HepG2 (cell line): Measurements from ENCODE around the gene CXXC5. TPM values are rescaled to one million over a fixed set of nuclear protein-coding genes. Genes with fewer than 3 reads are reported as not detected.

Experiments
- ATAC-seq: fragments of 200-7000 bp; cut with Tn5 transposase; 3 replicates; pipeline ENCODE4 v1.9.1; 2020; ENCODE audit warnings: mild to moderate bottlenecking, moderate library complexity
- BruUV-seq: library from RNA; stranded (reverse); fragments of 400-500 nt; replicated peaks from 2 replicates; lab custom pipeline; 2021; lab: Mats Ljungman, UMichigan
- CTCF ChIA-PET: fragments of 300-600 bp; formaldehyde crosslinking; extraction: SDS; loops from one replicate; lab custom pipeline; 2021; ENCODE audit warnings: low total read pairs, inconsistent platforms, low intra/inter-chr PET ratio; lab: Yijun Ruan, JAX
- POLR2A ChIA-PET: fragments of 350-600 bp; sonication (Branson Sonifier 250); formaldehyde crosslinking; loops from one replicate; lab custom pipeline; 2020; ENCODE audit warnings: antibody characterized with exemption, inconsistent platforms; lab: Yijun Ruan, JAX
- DNase-seq: peaks from one replicate; pipeline ENCODE4 v3.0.0-alpha.2; 2015; ENCODE audit warnings: low spot score
- FAIRE-seq: peaks from 3 replicates; lab custom pipeline; 2011; peaks lifted over from hg19 to GRCh38; lab: Jason Lieb, UNC
- H2AFZ ChIP-seq: one replicate; pipeline ENCODE4 v1.6.1; 2011; ENCODE audit warnings: low read length, inconsistent platforms
- H3K27ac ChIP-seq: fragments of 300-600 bp; 3 replicates; pipeline ENCODE4 v1.8.0; 2011; ENCODE audit warnings: mixed run types, mild to moderate bottlenecking, mixed read lengths, low read length, inconsistent platforms; ENCODE audit not compliant: insufficient read depth; ENCODE audit errors: extremely low read length
- H3K27me3 ChIP-seq, 2 experiments: fragments of 200-600 bp in 1 of 2; 2 replicates in 1 of 2; 3 replicates in 1 of 2; pipeline versions ENCODE4 v1.6.0 to v1.8.0; 2011; ENCODE audit warnings: low read length in 2 of 2, mild to moderate bottlenecking in 2 of 2, moderate library complexity in 2 of 2, inconsistent platforms in 1 of 2; ENCODE audit not compliant: insufficient read depth in 2 of 2, control insufficient read depth in 1 of 2
- H3K36me3 ChIP-seq, 2 experiments: fragments of 200-600 bp in 1 of 2; replicated peaks in 1 of 2; 2 replicates in 1 of 2; 3 replicates in 1 of 2; pipeline versions ENCODE4 v1.5.1 to v1.8.0; 2011; ENCODE audit warnings: low read length in 2 of 2, inconsistent platforms in 1 of 2; ENCODE audit not compliant: insufficient read depth in 2 of 2, control insufficient read depth in 1 of 2
- H3K4me1 ChIP-seq: 2 replicates; pipeline ENCODE4 v1.5.1; 2012; ENCODE audit warnings: low read length, inconsistent platforms; ENCODE audit not compliant: insufficient read depth
- H3K4me2 ChIP-seq: 2 replicates; pipeline ENCODE4 v1.6.0; 2011; ENCODE audit warnings: low read depth, low read length, inconsistent platforms
- H3K4me3 ChIP-seq, 3 experiments: fragments of 200-600 bp in 1 of 3; sonication (generic), shearing (Covaris generic) in 1 of 3; replicated peaks in 1 of 3; 2 replicates each; pipeline ENCODE4 v1.5.1; 2011 to 2016; ENCODE audit warnings: low read length in 3 of 3, inconsistent platforms in 2 of 3, low read depth in 2 of 3, mild to moderate bottlenecking in 2 of 3, control low read depth in 1 of 3, mixed read lengths in 1 of 3; ENCODE audit not compliant: insufficient read depth in 1 of 3
- H3K79me2 ChIP-seq: one replicate; pipeline ENCODE4 v1.6.1; 2011; ENCODE audit warnings: low read length, inconsistent platforms; ENCODE audit not compliant: insufficient read depth
- H3K9ac ChIP-seq: 2 replicates; pipeline ENCODE4 v1.6.0; 2011; ENCODE audit warnings: mild to moderate bottlenecking, low read depth, low read length, inconsistent platforms; ENCODE audit not compliant: insufficient read depth
- H3K9me3 ChIP-seq: 2 replicates; pipeline ENCODE4 v1.5.1; 2012; ENCODE audit warnings: mild to moderate bottlenecking, low read length
- H4K20me1 ChIP-seq: 2 replicates; pipeline ENCODE4 v1.6.0; 2011; ENCODE audit warnings: inconsistent platforms, mild to moderate bottlenecking, low read length, moderate library complexity; ENCODE audit not compliant: insufficient read depth
- ATF4 ChIP-seq, 2 experiments: fragments of 450-650 bp in 1 of 2; sonication (generic) in 1 of 2; formaldehyde crosslinking; IDR thresholded peaks; 2 replicates each; pipeline versions ENCODE4 v1.5.0 to v1.8.0; 2020 to 2022; ENCODE audit warnings: mild to moderate bottlenecking in 1 of 2, missing genetic modification reagents in 1 of 2
- DR1 ChIP-seq: sonication (generic); formaldehyde crosslinking; IDR thresholded peaks from 2 replicates; pipeline ENCODE4 v1.8.0; 2021; ENCODE audit warnings: mild to moderate bottlenecking, missing genetic modification reagents, inconsistent platforms
- HDAC2 ChIP-seq: sonication (generic); formaldehyde crosslinking; IDR thresholded peaks from 2 replicates; pipeline ENCODE4 v1.4.0; 2020; ENCODE audit warnings: missing genetic modification reagents
- JARID2 ChIP-seq: sonication (generic); formaldehyde crosslinking; IDR thresholded peaks from 2 replicates; pipeline ENCODE4 v1.8.1; 2023; ENCODE audit warnings: missing genetic modification reagents, inconsistent platforms; ENCODE audit not compliant: insufficient replicate concordance
- KIAA2018 ChIP-seq: sonication (generic); formaldehyde crosslinking; IDR thresholded peaks from 2 replicates; pipeline ENCODE4 v1.5.0; 2020; ENCODE audit warnings: mild to moderate bottlenecking, missing genetic modification reagents, borderline replicate concordance
- NKX3-1 ChIP-seq: sonication (generic); formaldehyde crosslinking; IDR thresholded peaks from 2 replicates; pipeline ENCODE4 v1.5.0; 2020; ENCODE audit warnings: missing genetic modification reagents
- ZNF549 ChIP-seq: sonication (generic); formaldehyde crosslinking; IDR thresholded peaks from 2 replicates; pipeline ENCODE4 v1.5.0; 2020; ENCODE audit warnings: missing genetic modification reagents
- ZNF639 ChIP-seq: conservative IDR thresholded peaks from 2 replicates; pipeline ENCODE4 v1.6.1; 2018; ENCODE audit warnings: missing genetic modification reagents
- ZNF816 ChIP-seq: sonication (generic); formaldehyde crosslinking; IDR thresholded peaks from 2 replicates; pipeline ENCODE4 v1.8.0; 2022; ENCODE audit warnings: missing genetic modification reagents, mild to moderate bottlenecking, borderline replicate concordance
- WGBS: methylation state at CpG from one replicate; pipeline ENCODE4 v1.1.6; 2017; ENCODE audit warnings: low lambda C conversion rate; 5-methylcytosine and 5-hydroxymethylcytosine counted together
- in situ Hi-C: cut with HindIII; loops from 2 replicates; pipeline ENCODE4 v1.10.0; 2017; ENCODE audit warnings: low pct_unique_long_range_greater_than_20kb; ENCODE audit not compliant: extremely low pct_ligation_motif_present
- intact Hi-C: fragments of 100-400 bp; cut with micrococcal nuclease; formaldehyde crosslinking; loops from one replicate; pipeline ENCODE4 v1.10.0; 2022; ENCODE audit not compliant: unreplicated experiment
- polyA plus RNA-seq, 8 experiments: library from polyadenylated mRNA; depleted of rRNA in 3 of 8; stranded (reverse) in 7 of 8; unstranded in 1 of 8; fragments of >200 nt; fragmentation: Illumina TruSeq in 4 of 8; extraction: Trizol in 4 of 8; gene quantifications; 2 replicates each; pipeline versions ENCODE4 v1.2.1 to v1.2.3, GENCODE V29; 2011 to 2016; ENCODE audit warnings: low read depth in 4 of 8, missing spikeins in 1 of 8, mixed read lengths in 1 of 8; ENCODE audit not compliant: insufficient read depth in 1 of 8
- total RNA-seq, 5 experiments: library from RNA; depleted of rRNA; stranded (reverse); fragments of >200 nt; fragmentation: Illumina TruSeq; extraction: Trizol; gene quantifications; 2 replicates each; pipeline ENCODE4 v1.2.3, GENCODE V29; 2016; ENCODE audit warnings: low read depth in 1 of 5
- TF ChIP-seq, protein P1 (sequence below): sonication (generic); IDR thresholded peaks from 2 replicates; pipeline ENCODE4 v1.6.1; 2016; ENCODE audit warnings: low read depth, borderline replicate concordance

CXXC5 gene
- total and polyA plus RNA-seq, 2 of the 13 experiments (the other 11 are each of a cell fraction or from before 2014, with no cell fraction given): 32.3 to 33.0 TPM

DNA sequence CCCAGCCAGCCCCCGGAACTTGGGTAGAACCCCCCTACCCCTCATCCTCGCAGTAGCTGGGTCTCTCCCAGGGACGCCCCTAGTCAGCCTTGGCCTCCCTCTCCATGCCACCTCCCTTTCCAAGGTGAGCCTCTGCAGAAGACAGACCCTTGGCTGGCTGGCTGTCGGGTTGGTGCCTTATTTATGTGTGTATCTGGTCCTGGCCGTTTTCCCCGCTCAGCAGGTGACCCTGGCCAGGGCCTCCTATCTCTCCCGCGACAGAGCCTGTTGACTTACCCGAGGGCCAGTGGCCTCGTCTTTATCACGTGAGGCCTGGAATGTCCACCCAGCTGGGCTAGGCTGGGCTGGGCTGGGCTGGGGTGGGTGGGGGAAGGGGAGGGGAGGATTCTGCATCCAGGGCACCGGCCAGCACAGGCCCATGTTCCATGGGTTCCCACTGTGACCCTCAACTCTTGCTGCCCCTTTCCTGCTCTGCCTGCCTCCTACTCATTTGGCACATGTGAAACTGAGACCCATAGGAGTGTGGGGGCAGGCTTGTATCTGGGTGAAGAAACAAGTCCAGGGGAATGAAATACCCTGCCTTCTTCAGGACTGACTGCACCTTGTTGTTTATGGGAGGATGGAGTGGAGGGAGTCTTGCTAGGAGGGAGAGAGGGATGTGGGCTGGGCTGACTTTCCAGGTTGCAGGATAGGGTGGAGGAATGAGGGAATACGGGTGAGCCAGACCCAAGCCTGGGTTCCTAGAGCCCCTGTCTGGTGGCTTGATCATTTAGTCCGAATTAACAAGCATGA, 3.1 kb downstream of the CXXC5 start:
- peak overlapping the region; percentile 74 to 95 (median 91) for H3K4me3 ChIP-seq
- TF ChIP-seq ATF4 (CRISPR knock-in tag; IDR thresholded peaks at IDR 0.05) (peak in 1 of 2 experiments; percentile 21; a peak in 1 of 4 replicates), DR1 (no peak), ZNF549 (CRISPR knock-in tag) (no peak), HDAC2 (CRISPR knock-in tag) (peak; percentile 78), NKX3-1 (CRISPR knock-in tag) (no peak), JARID2 (CRISPR knock-in tag) (no peak), KIAA2018 (CRISPR knock-in tag) (no peak), ZNF816 (CRISPR knock-in tag) (no peak), ZNF639 (CRISPR knock-in tag) (no peak)
- TF ChIP-seq, protein P1, sequence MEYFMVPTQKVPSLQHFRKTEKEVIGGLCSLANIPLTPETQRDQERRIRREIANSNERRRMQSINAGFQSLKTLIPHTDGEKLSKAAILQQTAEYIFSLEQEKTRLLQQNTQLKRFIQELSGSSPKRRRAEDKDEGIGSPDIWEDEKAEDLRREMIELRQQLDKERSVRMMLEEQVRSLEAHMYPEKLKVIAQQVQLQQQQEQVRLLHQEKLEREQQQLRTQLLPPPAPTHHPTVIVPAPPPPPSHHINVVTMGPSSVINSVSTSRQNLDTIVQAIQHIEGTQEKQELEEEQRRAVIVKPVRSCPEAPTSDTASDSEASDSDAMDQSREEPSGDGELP: peak; percentile 98

More for the DNA sequence above, 3.1 kb downstream of the CXXC5 start:
- Histone ChIP-seq H4K20me1 (peaks cover 48% of the 10 kb centered on the region), H3K4me1 (peaks cover 67% of the 10 kb centered on the region), H3K27ac (peak overlapping the region; percentile 76), H3K79me2 (peaks cover 72% of the 10 kb centered on the region), H3K27me3 (no peaks in the 10 kb centered on the region; a peak in 1 of 5 replicates), H3K9me3 (no peaks in the 10 kb centered on the region), H3K36me3 (peaks cover 0 to 1% of the 10 kb centered on the region in 2 experiments; a peak in 2 of 5 replicates), H3K4me2 (peak overlapping the region; percentile 90), H2AFZ (no peak overlapping the region), H3K9ac (peak overlapping the region; percentile 79)
- FAIRE-seq (peak; percentile 56), DNase-seq (peak; percentile 87), ATAC-seq (peak; percentile 41)
- intact Hi-C loops (loop anchor here (1.0 to 5.0 kb wide), 2 partner anchors 14 to 96 kb away; no protein-coding TSS in a partner anchor), in situ Hi-C loops (no loop called here)
- BruUV-seq: no TSS peak
- POLR2A ChIA-PET: interaction anchor here (0.8 to 4.1 kb wide), 12 partner anchors 8 to 95 kb away, joined by 3 to 34 read pairs (median 4); no protein-coding TSS in a partner anchor
- CTCF ChIA-PET: interaction anchor here (1.0 to 2.6 kb wide), 2 partner anchors 16 to 114 kb away, joined by 4 to 10 read pairs; no protein-coding TSS in a partner anchor
- WGBS: 9% methylated on average over 10 of the region's 14 CpGs
